ENCODE measurements around the gene PLEKHG4.

Gene PLEKHG4

GRCh38 chr16:67281536-67282446, 2.5 kb downstream of the PLEKHG4 start:
- no peaks in the 10 kb centered on the region for H3K27me3 ChIP-seq
- no peak for DNase-seq
- H3K36me3 ChIP-seq: peaks cover 0 to 25% (median 0%) of the 10 kb centered on the region in 3 donors
- H3K4me1 ChIP-seq: peaks cover 0 to 41% (median 22%) of the 10 kb centered on the region in 4 donors
- H3K4me3 ChIP-seq: no peak overlapping the region
- no peak overlapping the region for H3K27ac ChIP-seq
- TF ChIP-seq CTCF (IDR thresholded peaks at IDR 0.05): no peak
- no peaks in the 10 kb centered on the region for H3K9me3 ChIP-seq
- intact Hi-C loops (cut with DNase I; ENCODE audit: low total_unique reads): no loop called here

DNA sequence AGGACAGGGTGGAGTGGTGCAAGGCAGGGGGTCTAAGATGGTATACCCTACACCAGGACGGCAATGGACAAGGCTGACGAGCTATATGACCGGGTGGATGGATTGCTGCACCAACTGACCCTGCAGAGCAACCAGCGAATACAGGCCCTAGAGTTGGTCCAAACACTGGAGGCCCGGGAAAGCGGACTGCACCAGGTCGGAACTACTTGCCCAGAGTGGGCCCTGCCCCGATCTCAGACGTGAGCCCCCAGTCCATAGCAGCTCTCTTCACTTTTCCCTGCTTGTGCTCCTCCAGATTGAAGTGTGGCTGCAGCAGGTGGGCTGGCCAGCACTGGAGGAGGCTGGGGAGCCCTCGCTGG, 3.1 kb downstream of the PLEKHG4 start:
- no peaks in the 10 kb centered on the region for H3K9me3 ChIP-seq
- DNase-seq: no peak
- H3K27ac ChIP-seq: no peak overlapping the region
- H3K4me3 ChIP-seq: no peak overlapping the region
- H3K4me1 ChIP-seq: peaks cover 0 to 35% (median 18%) of the 10 kb centered on the region in 4 donors
- TF ChIP-seq CTCF (IDR thresholded peaks at IDR 0.05): no peak
- peaks cover 0 to 31% (median 0%) of the 10 kb centered on the region in 3 donors for H3K36me3 ChIP-seq
- intact Hi-C loops (cut with DNase I; ENCODE audit: low total_unique reads): no loop called here
- H3K27me3 ChIP-seq: no peaks in the 10 kb centered on the region

DNA sequence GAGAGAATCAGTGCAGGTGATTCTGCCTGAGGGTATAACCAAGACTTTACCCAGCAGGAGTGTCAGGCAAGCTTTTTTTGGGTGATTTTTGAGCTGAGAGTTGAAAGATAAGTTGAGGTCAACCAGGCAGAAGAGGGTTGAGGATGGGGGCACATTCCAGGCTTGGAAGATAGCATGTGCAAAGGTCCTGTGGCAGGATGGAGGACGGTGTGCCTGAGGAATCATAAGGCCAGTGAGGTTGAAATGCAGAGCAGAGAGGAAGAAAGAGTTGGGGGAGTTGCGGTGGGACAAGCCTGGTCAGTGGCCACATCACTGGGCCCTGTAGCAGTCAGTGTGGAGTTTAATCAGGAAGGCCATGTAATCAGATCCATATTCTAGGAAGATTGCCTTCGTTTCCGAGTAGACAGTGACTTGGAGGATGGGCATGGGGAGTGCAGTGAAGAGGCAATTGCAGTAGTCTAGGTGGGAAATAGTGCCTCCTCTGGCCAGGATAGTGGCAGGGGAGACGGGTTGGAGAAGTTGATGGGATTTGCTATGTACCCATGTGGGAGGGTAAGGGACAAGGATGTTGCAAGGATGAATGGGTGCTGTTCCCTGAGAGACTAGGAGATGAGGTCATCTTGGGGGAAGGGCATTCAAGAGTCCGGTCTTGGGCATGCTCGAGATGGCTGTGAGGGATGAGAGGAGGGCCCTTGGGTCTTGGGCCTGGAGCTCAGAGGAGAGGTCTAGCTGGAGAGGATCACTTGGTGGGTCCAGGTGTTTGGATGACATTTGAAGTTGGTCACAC, 3.9 kb downstream of the PLEKHG4 start:
- intact Hi-C loops (cut with DNase I; ENCODE audit: low total_unique reads): no loop called here
- H3K36me3 ChIP-seq: peaks cover 0 to 39% (median 0%) of the 10 kb centered on the region in 3 donors
- peaks cover 0 to 27% (median 14%) of the 10 kb centered on the region in 4 donors for H3K4me1 ChIP-seq
- H3K27ac ChIP-seq: no peak overlapping the region
- no peak for DNase-seq
- no peak for TF ChIP-seq CTCF (IDR thresholded peaks at IDR 0.05)
- no peaks in the 10 kb centered on the region for H3K9me3 ChIP-seq
- no peak overlapping the region for H3K4me3 ChIP-seq
- H3K27me3 ChIP-seq: no peaks in the 10 kb centered on the region

DNA sequence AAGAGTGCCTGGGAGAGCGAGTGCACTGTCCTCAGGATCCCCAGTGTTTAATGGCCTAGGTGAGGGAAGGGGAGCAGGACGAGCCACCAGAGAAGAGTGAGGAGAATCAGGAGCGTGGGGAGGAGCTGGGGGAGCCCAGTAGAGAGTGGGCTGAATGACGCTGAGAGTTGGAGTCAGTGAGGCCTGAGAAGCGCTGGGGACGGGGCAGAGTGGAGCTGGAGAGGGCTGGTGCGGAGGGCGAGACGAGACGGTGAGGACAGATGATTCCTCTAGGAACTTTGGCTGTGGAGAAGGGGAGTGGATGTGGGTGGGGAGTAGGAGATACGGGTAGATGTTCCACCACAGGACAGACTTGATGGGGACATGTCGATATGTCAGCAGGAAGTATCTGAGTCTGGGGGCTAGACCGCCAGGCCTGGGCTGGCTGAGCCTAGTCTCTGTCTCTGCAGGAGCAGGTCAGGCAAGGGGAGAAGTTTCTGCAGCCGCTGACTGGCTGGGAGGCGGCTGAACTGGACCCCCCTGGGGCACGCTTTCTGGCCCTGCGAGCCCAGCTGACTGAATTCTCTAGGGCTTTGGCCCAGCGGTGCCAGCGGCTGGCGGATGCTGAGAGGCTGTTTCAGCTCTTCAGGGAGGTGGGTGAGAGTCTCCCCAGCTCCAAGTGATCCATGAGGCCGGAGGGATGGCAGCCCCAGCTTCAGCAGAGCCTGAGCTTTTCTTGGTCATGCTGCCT, 4.7 kb downstream of the PLEKHG4 start:
- DNase-seq: no peak
- intact Hi-C loops (cut with DNase I; ENCODE audit: low total_unique reads): no loop called here

More for the DNA sequence above, 4.7 kb downstream of the PLEKHG4 start:
- H3K4me1 ChIP-seq: peaks cover 0 to 20% (median 7%) of the 10 kb centered on the region in 4 donors
- H3K36me3 ChIP-seq: peaks cover 0 to 43% (median 0%) of the 10 kb centered on the region in 3 donors
- TF ChIP-seq CTCF (IDR thresholded peaks at IDR 0.05): no peak
- no peaks in the 10 kb centered on the region for H3K9me3 ChIP-seq
- H3K27ac ChIP-seq: no peak overlapping the region
- H3K4me3 ChIP-seq: no peak overlapping the region
- no peaks in the 10 kb centered on the region for H3K27me3 ChIP-seq
